Skin epidermis (tissue), 12 donors: ENCODE results near the gene CNOT6L.
A peak's percentile ranks its signal among the peaks of the same experiment; 100 is the strongest.
"Not testable (repeated sequence)": the region's sequence is repeated elsewhere in the genome, so short reads cannot be mapped to it uniquely, and the experiment has no call there.

ENCODE experiments used
- H3K27ac ChIP-seq, 21 experiments: fragments of 200-600 bp; sonication (generic) in 11 of 21; one replicate each; pipeline ENCODE4 v1.5.0; 2020; ENCODE audit warnings: mild to moderate bottlenecking in 3 of 21, inconsistent platforms in 2 of 21, moderate library complexity in 2 of 21
- H3K4me3 ChIP-seq, 7 experiments: fragments of 200-600 bp; sonication (generic) in 2 of 7; one replicate each; pipeline ENCODE4 v1.5.0; 2020; ENCODE audit warnings: inconsistent platforms in 2 of 7, mild to moderate bottlenecking in 2 of 7, moderate library complexity in 1 of 7

Gene CNOT6L

GRCh38 chr4:77787969-77788368 is 31.2 kb downstream of the CNOT6L start:
- H3K4me3 ChIP-seq: no peak overlapping the region
- no peak overlapping the region for H3K27ac ChIP-seq

- no peak overlapping the region for H3K4me3 ChIP-seq
- H3K27ac ChIP-seq: no peak overlapping the region
Observed at GRCh38 chr4:77785669-77786068, 33.5 kb downstream of the CNOT6L start.

DNA sequence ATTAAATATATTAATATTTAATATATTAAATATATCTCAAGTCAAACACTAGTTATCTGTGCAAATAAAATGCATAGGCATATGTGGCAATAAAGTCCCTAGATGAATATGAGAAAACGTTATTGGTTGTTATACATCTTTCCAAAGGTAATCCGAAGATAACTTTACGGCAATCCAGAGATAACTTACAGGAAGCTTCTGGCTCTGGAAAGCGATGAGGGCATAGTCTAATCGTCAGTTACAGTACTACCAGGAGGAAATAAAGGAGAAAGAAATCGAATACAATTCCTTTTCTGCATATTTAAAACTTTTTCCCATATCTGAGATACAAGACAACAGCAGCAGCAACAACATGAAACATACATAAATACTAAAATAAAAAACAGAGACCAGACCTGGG is 35.3 kb downstream of the CNOT6L start:
- Histone ChIP-seq H3K27ac (no peak overlapping the region), H3K4me3 (no peak overlapping the region)

GRCh38 chr4:77782102-77782835 is 36.9 kb downstream of the CNOT6L start:
- Histone ChIP-seq H3K27ac (no peak overlapping the region), H3K4me3 (no peak overlapping the region)

GRCh38 chr4:77780762-77781161 is 38.4 kb downstream of the CNOT6L start:
- not testable (repeated sequence) for H3K4me3 ChIP-seq, H3K27ac ChIP-seq

GRCh38 chr4:77777135-77777807 is 41.9 kb downstream of the CNOT6L start:
- H3K27ac ChIP-seq: peak overlapping the region in 6 of 21 experiments; percentile 17 to 57 (median 28)
- no peak overlapping the region for H3K4me3 ChIP-seq

- H3K27ac ChIP-seq: peak overlapping the region in 6 of 21 experiments; percentile 17 to 57 (median 28)
Observed at GRCh38 chr4:77776182-77777134, 42.7 kb downstream of the CNOT6L start.

GRCh38 chr4:77773101-77773500 is 46.1 kb downstream of the CNOT6L start:
- Histone ChIP-seq H3K4me3 (no peak overlapping the region), H3K27ac (no peak overlapping the region)

More at GRCh38 chr4:77776182-77777134, 42.7 kb downstream of the CNOT6L start:
- no peak overlapping the region for H3K4me3 ChIP-seq

GRCh38 chr4:77771566-77771965 is 47.6 kb downstream of the CNOT6L start:
- Histone ChIP-seq H3K4me3 (no peak overlapping the region), H3K27ac (no peak overlapping the region)

DNA sequence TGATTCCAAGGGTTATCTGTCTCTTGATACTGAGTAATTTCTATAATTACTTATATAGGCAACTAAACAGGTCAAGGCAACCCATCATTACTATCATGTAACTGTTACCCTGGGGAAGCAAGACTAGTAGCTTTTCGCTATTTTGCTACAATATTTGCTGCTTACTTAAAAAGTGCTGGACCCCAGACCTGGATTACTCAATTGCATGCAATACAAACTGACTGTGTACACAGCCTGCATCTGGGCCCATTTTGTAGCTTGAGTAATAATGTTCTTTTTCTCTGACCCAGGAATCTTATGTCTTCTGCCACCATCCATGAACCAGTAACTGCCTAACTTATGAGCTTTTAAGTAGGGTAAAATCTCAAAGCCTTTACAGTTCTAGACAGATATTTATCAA is 53.4 kb downstream of the CNOT6L start:
- Histone ChIP-seq H3K27ac (no peak overlapping the region), H3K4me3 (no peak overlapping the region)

DNA sequence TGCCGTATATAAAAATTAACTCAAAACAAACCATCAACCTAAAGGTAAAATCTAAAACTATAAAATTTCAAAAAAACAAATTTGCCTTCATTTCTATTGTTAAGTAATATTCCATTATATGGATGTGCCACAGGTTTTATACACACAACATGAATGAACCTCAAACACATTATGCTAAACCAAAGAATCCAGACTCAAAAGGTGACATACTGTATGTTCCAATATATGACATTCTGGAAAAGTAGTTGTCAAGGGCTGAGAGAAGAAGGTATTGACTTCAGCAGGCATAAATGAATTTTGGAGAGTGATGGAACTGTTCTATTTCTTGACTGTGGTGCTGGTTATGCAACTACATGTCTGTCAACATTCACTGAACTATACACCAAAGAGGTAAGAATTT is 56.6 kb downstream of the CNOT6L start:
- no peak overlapping the region for H3K4me3 ChIP-seq
- H3K27ac ChIP-seq: no peak overlapping the region

DNA sequence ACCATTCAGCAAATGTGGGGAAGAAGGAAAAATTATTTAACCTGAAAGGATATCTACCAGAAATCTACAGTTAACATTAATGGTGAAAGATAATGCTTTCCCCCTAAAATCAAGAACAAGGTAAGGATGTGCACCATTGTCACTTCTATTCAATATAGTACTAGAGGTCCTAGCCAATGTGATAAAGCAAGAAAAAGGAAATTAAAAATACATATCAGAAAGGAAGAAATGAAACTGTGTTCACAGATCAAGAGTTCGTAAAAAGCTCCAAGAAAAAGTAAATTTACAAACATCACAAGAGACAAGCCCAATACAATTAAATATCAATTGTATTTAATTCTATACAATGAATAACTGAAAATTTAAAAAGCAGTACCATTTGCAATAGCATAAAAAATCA is 57.6 kb downstream of the CNOT6L start:
- no peak overlapping the region for H3K4me3 ChIP-seq
- H3K27ac ChIP-seq: no peak overlapping the region

DNA sequence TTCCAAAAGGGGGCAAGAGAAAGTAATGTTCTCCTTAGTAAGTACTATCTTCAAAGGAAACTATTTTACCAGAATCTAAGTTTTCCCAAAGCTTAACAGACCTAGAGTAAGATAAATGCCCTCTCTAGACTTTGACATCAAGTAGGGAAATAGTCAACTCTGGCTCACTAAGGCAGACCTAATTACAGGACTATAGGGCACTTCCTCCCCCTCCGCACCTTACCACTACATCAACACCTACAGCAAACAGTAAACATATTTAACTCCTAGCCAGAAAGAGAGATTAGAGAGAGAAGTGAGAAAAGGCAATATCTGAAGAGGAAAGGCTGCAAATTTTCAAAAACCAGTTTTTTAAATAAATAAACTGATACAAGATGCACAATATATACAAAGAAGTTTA is 60.4 kb downstream of the CNOT6L start:
- Histone ChIP-seq H3K4me3 (no peak overlapping the region), H3K27ac (no peak overlapping the region)

DNA sequence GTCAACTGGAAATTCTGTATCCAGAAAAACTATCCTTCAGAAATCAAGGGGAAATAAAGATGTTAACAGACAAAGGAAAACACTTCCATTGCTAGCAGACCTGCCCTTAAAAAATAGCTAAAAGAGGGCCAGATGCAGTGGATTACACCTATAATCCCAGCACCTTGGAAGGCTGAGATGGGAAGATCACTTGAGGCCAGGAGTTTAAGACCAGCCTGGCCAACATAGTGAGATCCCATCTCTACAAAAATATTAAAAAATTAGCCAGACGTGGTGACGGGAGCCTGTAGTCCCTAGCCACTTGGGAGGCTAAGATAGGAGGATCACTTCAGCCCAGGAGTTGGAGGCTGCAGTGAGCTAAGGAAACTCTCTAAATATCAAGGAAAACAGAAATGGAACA is 67.4 kb downstream of the CNOT6L start:
- H3K27ac ChIP-seq: no peak overlapping the region
- no peak overlapping the region for H3K4me3 ChIP-seq

DNA sequence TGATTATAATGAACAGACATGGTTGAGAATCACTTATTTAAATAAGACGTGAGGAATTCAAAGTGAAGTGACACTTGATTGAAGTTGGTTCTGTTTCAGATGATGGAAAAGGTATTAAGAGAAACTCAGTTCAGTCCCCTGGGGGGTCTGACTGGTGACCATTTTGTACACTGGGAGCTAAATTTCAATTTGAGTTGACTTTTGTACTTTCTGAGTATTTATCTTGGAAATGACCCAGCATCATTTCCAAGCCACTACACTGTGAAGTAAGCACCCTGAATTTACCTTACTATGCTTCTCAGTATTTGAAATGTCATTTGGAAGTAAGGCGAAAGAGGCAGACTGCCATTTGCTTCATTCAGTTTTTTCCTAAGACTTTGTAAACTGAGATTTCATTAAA is 73.4 kb downstream of the CNOT6L start:
- Histone ChIP-seq H3K27ac (no peak overlapping the region), H3K4me3 (no peak overlapping the region)

DNA sequence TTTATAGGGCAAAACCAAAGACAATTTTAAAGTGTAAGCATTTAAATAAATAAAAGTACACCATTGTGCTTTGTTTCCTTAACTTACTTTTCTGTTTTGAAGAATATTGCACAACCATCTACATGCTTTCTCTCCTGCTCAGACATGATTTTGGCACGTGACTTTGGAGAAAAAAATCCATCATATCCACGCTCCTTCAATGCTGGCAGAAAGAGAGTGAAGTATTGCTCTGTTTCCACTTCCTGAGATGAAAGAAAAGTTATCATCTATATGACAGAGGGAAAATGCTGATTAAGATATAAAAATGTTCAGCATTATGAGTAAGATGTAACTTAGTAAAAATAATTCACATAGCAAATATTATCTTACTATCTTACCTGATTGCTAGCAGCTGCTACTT is 77.1 kb downstream of the CNOT6L start:
- Histone ChIP-seq H3K27ac (no peak overlapping the region), H3K4me3 (no peak overlapping the region)

DNA sequence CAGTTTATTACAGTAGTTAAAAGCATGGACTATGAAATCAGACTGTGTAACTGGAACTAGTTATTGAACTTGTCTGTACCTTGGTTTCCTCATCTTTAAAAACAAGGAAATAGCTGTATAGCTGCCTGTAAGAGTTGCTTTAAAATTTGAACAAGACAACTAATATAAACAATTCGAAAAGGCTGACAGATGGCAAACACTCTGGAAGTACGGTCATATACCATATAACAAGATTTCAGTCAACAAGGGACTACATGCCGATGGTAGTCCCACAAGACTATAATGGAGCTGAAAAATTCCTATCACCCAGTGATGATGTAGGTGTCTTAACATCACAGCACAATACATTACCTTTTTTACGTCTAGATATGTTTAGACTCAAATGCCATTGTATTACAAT is 78.7 kb downstream of the CNOT6L start:
- Histone ChIP-seq H3K27ac (no peak overlapping the region), H3K4me3 (no peak overlapping the region)

GRCh38 chr4:77734928-77735327 is 84.2 kb downstream of the CNOT6L start:
- H3K4me3 ChIP-seq: no peak overlapping the region
- H3K27ac ChIP-seq: no peak overlapping the region

DNA sequence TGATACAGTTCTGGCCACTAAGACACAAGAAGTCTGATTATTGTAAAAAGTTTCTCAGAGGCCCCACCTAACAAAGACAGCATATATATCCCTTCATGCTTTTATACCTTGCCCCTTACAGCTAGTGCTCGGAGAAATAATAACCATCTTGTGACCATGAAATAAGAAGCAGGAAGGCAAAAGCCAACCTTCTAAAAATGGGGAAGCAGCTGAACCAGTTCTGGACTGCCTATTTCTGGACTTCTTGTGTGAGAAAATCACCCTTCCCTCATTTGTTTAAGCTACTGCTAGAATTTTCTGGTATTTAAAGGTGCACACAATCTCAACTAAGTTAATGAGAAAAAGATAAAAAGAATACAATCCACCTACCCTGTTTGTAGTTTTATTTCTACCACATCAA is 87.5 kb downstream of the CNOT6L start:
- Histone ChIP-seq H3K27ac (no peak overlapping the region), H3K4me3 (no peak overlapping the region)

GRCh38 chr4:77728420-77728819 is 90.7 kb downstream of the CNOT6L start:
- no peak overlapping the region for H3K27ac ChIP-seq
- no peak overlapping the region for H3K4me3 ChIP-seq
